Liver (tissue), 3 donors: ENCODE data around the gene GRAMD2A.

Source experiments
- HNF4A ChIP-seq, 2 donors: conservative IDR thresholded peaks; 2 replicates each; pipeline ENCODE4 v1.6.1; 2016; ENCODE audit warnings: antibody characterized with exemption in 2 of 2, mild to moderate bottlenecking in 2 of 2
- JUND ChIP-seq, 2 donors: IDR thresholded peaks; 2 replicates each; pipeline ENCODE4 v1.6.1; 2016; ENCODE audit warnings: antibody characterized with exemption in 2 of 2
- SP1 ChIP-seq: IDR thresholded peaks from 2 replicates; pipeline ENCODE4 v1.6.1; 2018; ENCODE audit warnings: antibody characterized with exemption, mild to moderate bottlenecking
- TAF1 ChIP-seq: conservative IDR thresholded peaks from 2 replicates; pipeline ENCODE4 v1.6.1; 2016; ENCODE audit warnings: antibody characterized with exemption, mild to moderate bottlenecking
- TF ChIP-seq, protein P1 (sequence below): fragments of 150-350 bp; IDR thresholded peaks from 2 replicates; pipeline ENCODE4 v1.5.1; 2017; ENCODE audit warnings: improper control_type of control experiment, low read depth, low read length; ENCODE audit not compliant: missing input control
- TF ChIP-seq, protein P2 (sequence below): IDR thresholded peaks from 2 replicates; pipeline ENCODE4 v1.6.1; 2016; ENCODE audit warnings: antibody characterized with exemption
- TF ChIP-seq, protein P3 (sequence below): IDR thresholded peaks from 2 replicates; pipeline ENCODE4 v1.6.1; 2016; ENCODE audit warnings: antibody characterized with exemption
- donor health status: healthy.
- donor health status: healthy.

DNA sequence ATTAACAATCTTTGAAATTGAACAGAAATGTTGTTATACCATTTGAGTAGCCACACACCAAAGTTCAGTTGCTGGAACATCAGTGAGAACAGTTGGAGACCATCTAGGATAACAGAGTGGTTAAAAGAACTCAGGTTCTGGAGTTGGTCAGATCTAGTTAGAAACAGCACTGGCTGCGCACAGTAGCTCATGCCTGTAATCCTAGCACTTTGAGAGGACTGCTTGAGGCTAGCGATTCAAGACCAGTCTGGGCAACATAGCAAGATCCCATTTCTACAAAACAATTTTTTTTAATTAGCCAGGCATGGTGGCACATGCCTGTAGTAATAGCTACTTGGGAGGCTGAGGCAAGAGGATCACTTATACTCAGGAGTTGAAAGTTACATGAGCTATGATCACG lies 41.0 kb upstream of the GRAMD2A start:
- TF ChIP-seq, protein P1, sequence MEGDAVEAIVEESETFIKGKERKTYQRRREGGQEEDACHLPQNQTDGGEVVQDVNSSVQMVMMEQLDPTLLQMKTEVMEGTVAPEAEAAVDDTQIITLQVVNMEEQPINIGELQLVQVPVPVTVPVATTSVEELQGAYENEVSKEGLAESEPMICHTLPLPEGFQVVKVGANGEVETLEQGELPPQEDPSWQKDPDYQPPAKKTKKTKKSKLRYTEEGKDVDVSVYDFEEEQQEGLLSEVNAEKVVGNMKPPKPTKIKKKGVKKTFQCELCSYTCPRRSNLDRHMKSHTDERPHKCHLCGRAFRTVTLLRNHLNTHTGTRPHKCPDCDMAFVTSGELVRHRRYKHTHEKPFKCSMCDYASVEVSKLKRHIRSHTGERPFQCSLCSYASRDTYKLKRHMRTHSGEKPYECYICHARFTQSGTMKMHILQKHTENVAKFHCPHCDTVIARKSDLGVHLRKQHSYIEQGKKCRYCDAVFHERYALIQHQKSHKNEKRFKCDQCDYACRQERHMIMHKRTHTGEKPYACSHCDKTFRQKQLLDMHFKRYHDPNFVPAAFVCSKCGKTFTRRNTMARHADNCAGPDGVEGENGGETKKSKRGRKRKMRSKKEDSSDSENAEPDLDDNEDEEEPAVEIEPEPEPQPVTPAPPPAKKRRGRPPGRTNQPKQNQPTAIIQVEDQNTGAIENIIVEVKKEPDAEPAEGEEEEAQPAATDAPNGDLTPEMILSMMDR, result no peak
- TF ChIP-seq, protein P2, sequence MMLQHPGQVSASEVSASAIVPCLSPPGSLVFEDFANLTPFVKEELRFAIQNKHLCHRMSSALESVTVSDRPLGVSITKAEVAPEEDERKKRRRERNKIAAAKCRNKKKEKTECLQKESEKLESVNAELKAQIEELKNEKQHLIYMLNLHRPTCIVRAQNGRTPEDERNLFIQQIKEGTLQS, result no peak
- TF ChIP-seq SP1 (no peak), TAF1 (no peak), HNF4A (conservative IDR thresholded peaks at IDR 0.05) (no peak), JUND (IDR thresholded peaks at IDR 0.05) (no peak)
- TF ChIP-seq, protein P3, sequence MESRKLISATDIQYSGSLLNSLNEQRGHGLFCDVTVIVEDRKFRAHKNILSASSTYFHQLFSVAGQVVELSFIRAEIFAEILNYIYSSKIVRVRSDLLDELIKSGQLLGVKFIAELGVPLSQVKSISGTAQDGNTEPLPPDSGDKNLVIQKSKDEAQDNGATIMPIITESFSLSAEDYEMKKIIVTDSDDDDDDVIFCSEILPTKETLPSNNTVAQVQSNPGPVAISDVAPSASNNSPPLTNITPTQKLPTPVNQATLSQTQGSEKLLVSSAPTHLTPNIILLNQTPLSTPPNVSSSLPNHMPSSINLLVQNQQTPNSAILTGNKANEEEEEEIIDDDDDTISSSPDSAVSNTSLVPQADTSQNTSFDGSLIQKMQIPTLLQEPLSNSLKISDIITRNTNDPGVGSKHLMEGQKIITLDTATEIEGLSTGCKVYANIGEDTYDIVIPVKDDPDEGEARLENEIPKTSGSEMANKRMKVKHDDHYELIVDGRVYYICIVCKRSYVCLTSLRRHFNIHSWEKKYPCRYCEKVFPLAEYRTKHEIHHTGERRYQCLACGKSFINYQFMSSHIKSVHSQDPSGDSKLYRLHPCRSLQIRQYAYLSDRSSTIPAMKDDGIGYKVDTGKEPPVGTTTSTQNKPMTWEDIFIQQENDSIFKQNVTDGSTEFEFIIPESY, result no peak
